NB4 (cell line): Measurements from ENCODE around the gene COL2A1.

Source experiments
- DNase-seq: peaks from one replicate; pipeline ENCODE4 v3.0.0; 2010; ENCODE audit warnings: low read depth
- H3K4me3 ChIP-seq: one replicate; pipeline ENCODE4 v1.5.1; 2011; ENCODE audit warnings: mild to moderate bottlenecking, low read depth, low read length, moderate library complexity
- MYC ChIP-seq: IDR thresholded peaks from 2 replicates; pipeline ENCODE4 v1.6.1; 2011; ENCODE audit warnings: low read depth, low read length
- POLR2A ChIP-seq: IDR thresholded peaks from 2 replicates; pipeline ENCODE4 v1.6.1; 2011; ENCODE audit warnings: mild to moderate bottlenecking; ENCODE audit not compliant: insufficient read length; ENCODE audit errors: extremely low read depth
- TF ChIP-seq, protein P1 (sequence below): IDR thresholded peaks from one replicate; pipeline ENCODE4 v1.5.1; 2012; ENCODE audit warnings: low read depth, low read length
- TF ChIP-seq, protein P2 (sequence below): IDR thresholded peaks from 2 replicates; pipeline ENCODE4 v1.6.1; 2011; ENCODE audit warnings: low read depth, low read length

COL2A1 gene

DNA sequence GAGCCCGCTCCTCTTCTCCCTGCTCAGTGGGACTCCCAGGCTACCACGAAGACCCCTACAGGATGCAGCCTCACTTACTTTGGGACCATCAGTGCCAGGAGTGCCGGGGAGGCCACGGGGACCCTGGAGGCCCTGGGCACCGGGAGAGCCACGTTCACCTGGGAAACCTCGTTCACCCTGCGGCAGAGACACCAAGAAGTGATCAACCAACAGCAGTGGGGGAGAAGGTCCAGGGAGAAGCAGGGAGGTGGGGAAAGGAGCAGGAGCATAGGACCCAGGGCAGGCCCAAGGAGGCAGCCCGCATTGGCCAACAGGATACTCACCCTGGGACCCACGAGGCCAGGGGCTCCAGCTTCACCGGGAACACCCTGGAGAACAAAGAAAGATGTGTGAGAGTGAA, 21.5 kb downstream of the COL2A1 start:
- DNase-seq, result no peak
- no peak overlapping the region for H3K4me3 ChIP-seq
- no peak for TF ChIP-seq MYC
- TF ChIP-seq, protein P1, sequence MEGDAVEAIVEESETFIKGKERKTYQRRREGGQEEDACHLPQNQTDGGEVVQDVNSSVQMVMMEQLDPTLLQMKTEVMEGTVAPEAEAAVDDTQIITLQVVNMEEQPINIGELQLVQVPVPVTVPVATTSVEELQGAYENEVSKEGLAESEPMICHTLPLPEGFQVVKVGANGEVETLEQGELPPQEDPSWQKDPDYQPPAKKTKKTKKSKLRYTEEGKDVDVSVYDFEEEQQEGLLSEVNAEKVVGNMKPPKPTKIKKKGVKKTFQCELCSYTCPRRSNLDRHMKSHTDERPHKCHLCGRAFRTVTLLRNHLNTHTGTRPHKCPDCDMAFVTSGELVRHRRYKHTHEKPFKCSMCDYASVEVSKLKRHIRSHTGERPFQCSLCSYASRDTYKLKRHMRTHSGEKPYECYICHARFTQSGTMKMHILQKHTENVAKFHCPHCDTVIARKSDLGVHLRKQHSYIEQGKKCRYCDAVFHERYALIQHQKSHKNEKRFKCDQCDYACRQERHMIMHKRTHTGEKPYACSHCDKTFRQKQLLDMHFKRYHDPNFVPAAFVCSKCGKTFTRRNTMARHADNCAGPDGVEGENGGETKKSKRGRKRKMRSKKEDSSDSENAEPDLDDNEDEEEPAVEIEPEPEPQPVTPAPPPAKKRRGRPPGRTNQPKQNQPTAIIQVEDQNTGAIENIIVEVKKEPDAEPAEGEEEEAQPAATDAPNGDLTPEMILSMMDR, result no peak
- no peak for TF ChIP-seq POLR2A
- TF ChIP-seq, protein P2, sequence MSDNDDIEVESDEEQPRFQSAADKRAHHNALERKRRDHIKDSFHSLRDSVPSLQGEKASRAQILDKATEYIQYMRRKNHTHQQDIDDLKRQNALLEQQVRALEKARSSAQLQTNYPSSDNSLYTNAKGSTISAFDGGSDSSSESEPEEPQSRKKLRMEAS, result no peak

DNA sequence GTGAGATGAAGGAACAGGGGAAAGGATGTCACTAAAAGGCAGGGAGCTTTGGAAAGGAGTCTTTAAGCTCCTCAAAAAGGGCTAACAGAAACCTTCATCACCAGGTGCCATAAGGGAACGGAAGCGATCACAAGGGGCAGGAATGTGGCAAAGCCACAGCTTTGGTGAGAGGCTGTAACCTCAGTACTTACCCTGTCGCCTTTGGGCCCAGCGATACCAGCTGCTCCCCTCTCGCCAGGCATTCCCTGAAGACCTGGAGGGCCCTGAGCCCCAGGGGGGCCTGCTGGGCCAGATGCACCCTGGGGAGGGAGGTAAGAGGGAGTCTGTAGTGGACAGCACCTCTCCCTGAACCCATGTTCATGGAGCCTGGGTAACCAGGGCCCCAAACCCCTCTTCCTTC, 22.0 kb downstream of the COL2A1 start:
- no peak overlapping the region for H3K4me3 ChIP-seq
- DNase-seq, result no peak
- TF ChIP-seq, protein P2, result no peak
- TF ChIP-seq, protein P1, result no peak
- TF ChIP-seq POLR2A (no peak), MYC (no peak)

DNA sequence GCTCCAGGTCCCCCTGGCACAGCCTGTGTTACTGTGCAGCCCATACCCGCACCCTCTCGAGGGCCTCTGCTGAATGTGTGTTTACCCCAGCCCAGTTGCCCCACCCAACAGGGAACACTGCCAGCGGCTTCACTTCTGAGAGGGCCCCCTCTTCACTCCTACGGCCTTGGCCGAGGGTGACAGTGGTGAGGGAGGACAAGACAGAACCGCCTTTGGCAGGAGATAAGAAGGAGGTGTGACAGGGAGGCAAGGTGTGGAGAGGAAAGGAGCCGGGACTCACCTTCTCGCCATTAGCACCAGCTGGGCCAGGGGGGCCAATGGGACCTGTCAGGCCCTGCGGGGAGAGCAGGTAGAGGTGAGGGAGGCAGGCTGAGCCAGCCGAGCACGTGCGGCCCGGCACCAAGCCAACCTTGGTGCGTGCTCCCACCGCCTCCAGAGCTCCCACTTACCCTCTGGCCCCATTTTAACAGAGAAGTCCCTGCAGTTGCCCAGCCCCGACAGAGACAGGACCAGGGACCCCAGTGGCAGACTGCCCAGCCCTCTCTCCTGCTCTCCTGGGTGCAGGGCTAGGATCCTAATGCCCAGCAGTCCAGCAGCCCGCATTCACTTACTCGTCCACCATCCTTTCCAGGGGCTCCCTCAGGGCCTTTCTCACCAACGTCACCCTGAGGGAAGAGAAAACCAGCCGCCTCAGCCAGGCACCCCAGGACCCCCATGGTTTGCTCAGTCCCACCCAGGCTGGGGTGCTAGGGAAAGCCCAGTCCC, 22.6 kb downstream of the COL2A1 start:
- DNase-seq, result no peak
- no peak overlapping the region for H3K4me3 ChIP-seq
- TF ChIP-seq, protein P1, result no peak
- TF ChIP-seq, protein P2, result no peak
- TF ChIP-seq MYC, result no peak
- no peak for TF ChIP-seq POLR2A

DNA sequence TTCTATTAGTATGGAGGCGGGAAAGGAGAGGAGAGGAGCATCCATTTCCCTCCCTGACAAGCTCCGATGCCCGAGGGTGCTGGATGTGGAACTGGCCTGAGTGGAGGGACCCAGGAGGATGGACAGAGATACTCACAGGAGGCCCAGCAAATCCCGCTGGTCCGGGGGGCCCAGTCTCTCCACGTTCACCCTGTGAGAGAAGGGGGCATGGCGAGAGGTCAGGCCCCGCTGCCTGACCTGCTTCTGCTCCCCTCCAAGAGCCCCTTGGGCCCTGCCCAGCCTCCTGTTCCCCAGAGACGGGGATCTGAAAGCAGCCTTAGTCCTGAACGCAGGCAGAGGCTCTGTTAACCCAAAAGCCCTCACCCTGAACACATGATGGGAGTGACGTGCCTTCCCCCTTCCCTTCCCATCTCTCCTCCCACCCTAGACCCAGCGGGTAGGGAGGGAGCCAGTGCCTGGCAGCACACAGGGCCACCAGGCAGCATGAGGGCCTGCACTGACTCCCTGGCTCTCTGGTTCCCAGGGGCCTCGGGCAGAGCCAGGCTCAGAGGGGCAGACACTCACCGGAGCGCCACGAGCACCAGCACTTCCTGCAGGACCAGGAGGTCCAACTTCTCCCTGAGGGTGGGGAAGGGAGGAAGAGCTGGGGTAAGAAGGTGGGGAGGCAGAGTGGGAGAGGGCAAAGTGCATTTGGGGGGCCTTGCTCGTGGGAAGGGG, 23.3 kb downstream of the COL2A1 start:
- no peak for DNase-seq
- TF ChIP-seq, protein P2, result no peak
- TF ChIP-seq, protein P1, result no peak
- TF ChIP-seq POLR2A (no peak), MYC (no peak)
- H3K4me3 ChIP-seq, result no peak overlapping the region

DNA sequence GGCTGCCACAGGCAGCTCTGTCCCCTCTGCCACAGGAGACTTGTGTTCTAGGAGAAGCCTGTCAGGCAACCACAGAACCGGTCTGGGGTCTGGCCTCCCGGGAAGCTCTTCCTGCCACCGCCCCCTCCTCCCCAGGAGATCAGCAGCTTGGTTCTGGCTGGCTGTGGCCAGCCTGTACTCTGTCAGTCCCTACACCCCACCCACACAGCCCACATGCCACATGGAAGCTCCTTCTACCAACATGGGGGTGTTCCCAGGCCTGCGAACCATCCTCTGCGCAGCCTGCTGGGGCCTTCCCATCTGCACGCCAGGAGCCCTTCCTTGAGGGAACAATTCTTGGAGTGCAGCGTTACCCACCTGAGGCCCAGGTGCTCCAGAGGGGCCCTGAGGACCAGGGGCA, 24.1 kb downstream of the COL2A1 start:
- TF ChIP-seq POLR2A (no peak), MYC (no peak)
- TF ChIP-seq, protein P1, result no peak
- TF ChIP-seq, protein P2, result no peak
- no peak for DNase-seq
- no peak overlapping the region for H3K4me3 ChIP-seq
